OCI-LY1 (cell line): Measurements from ENCODE around the gene GTF2B.
"Not testable (repeated sequence)": the region's sequence is repeated elsewhere in the genome, so short reads cannot be mapped to it uniquely, and the experiment has no call there.

ENCODE experiments used
- CTCF ChIP-seq: fragments of 200-600 bp; sonication (generic), shearing (Covaris generic); IDR thresholded peaks from 2 replicates; pipeline ENCODE4 v1.5.1; 2017; ENCODE audit warnings: mild to moderate bottlenecking, antibody characterized with exemption, low read length, moderate library complexity, mixed read lengths
- EZH2 ChIP-seq: fragments of 200-600 bp; sonication (generic), shearing (Covaris generic); IDR thresholded peaks from 2 replicates; pipeline ENCODE4 v1.8.0; 2017; ENCODE audit warnings: borderline replicate concordance, mixed run types, mild to moderate bottlenecking, antibody characterized with exemption, low read length, moderate library complexity, mixed read lengths

GRCh38 chr1:88911800-88912199 is 20.4 kb upstream of the GTF2B start:
- TF ChIP-seq CTCF, EZH2: not testable (repeated sequence)
